HepG2 (cell line): ENCODE data around the gene HEPACAM2. TPM values are rescaled to one million over a fixed set of nuclear protein-coding genes. Genes with fewer than 3 reads are reported as not detected.
A peak's percentile ranks its signal among the peaks of the same experiment; 100 is the strongest.

Experiments used
- ATF7 ChIP-seq, 2 experiments: fragments of 450-650 bp in 1 of 2; sonication (generic) in 1 of 2; formaldehyde crosslinking in 1 of 2; IDR thresholded peaks; 2 replicates each; pipeline versions ENCODE4 v1.4.0 to v1.6.1; 2016 to 2020; ENCODE audit warnings: antibody characterized with exemption in 1 of 2, mild to moderate bottlenecking in 1 of 2, missing genetic modification reagents in 1 of 2
- ATF7-NPFF ChIP-seq: sonication (generic); formaldehyde crosslinking; IDR thresholded peaks from 2 replicates; pipeline ENCODE4 v1.8.1; 2023; ENCODE audit warnings: mild to moderate bottlenecking, low read depth, missing genetic modification reagents, moderate library complexity
- EEA1 ChIP-seq: sonication (generic); formaldehyde crosslinking; IDR thresholded peaks from 2 replicates; pipeline ENCODE4 v1.5.1; 2020; ENCODE audit warnings: mild to moderate bottlenecking, missing genetic modification reagents, borderline replicate concordance
- ETV5 ChIP-seq: IDR thresholded peaks from 2 replicates; pipeline ENCODE4 v1.6.1; 2018; ENCODE audit warnings: missing biosample characterization, missing genetic modification reagents, inconsistent platforms, borderline replicate concordance
- FOXK1 ChIP-seq: sonication (generic); formaldehyde crosslinking; IDR thresholded peaks from 2 replicates; pipeline ENCODE4 v1.4.0; 2020; ENCODE audit warnings: low read depth, missing genetic modification reagents, borderline replicate concordance
- GPN1 ChIP-seq: sonication (generic); formaldehyde crosslinking; IDR thresholded peaks from 2 replicates; pipeline ENCODE4 v1.5.1; 2020; ENCODE audit warnings: missing genetic modification reagents, borderline replicate concordance
- KDM3A ChIP-seq: IDR thresholded peaks from 2 replicates; pipeline ENCODE4 v1.6.1; 2018; ENCODE audit warnings: low read depth, missing compliant biosample characterization
- KDM5B ChIP-seq: sonication (generic); formaldehyde crosslinking; IDR thresholded peaks from 2 replicates; pipeline ENCODE4 v1.4.0; 2020; ENCODE audit warnings: missing genetic modification reagents, mild to moderate bottlenecking, borderline replicate concordance
- KMT2B ChIP-seq: IDR thresholded peaks from 2 replicates; pipeline ENCODE4 v1.6.1; 2016; ENCODE audit warnings: missing genetic modification reagents, missing compliant biosample characterization
- NFIC ChIP-seq: IDR thresholded peaks from 2 replicates; pipeline ENCODE4 v1.6.1; 2012; ENCODE audit warnings: mild to moderate bottlenecking, low read length, inconsistent platforms
- RBFOX2 ChIP-seq: fragments of 200-400 bp; formaldehyde crosslinking; IDR thresholded peaks from 2 replicates; pipeline ENCODE4 v1.6.1; 2017; ENCODE audit warnings: low read depth, mild to moderate bottlenecking, low read length
- SKI ChIP-seq: fragments of 450-650 bp; IDR thresholded peaks from one replicate; pipeline ENCODE4 v1.6.1; 2018; ENCODE audit warnings: mild to moderate bottlenecking; ENCODE audit not compliant: partially characterized antibody
- SP140L ChIP-seq: sonication (generic); formaldehyde crosslinking; IDR thresholded peaks from 2 replicates; pipeline ENCODE4 v1.4.0; 2020; ENCODE audit warnings: missing genetic modification reagents, borderline replicate concordance
- STAT5B ChIP-seq: sonication (generic); formaldehyde crosslinking; IDR thresholded peaks from 2 replicates; pipeline ENCODE4 v1.4.0; 2020; ENCODE audit warnings: missing genetic modification reagents
- YEATS4 ChIP-seq: sonication (generic); formaldehyde crosslinking; IDR thresholded peaks from 2 replicates; pipeline ENCODE4 v1.4.0; 2020; ENCODE audit warnings: missing genetic modification reagents, borderline replicate concordance
- ZNF280B ChIP-seq: sonication (generic); formaldehyde crosslinking; IDR thresholded peaks from 2 replicates; pipeline ENCODE4 v1.5.0; 2020; ENCODE audit warnings: missing genetic modification reagents, mild to moderate bottlenecking, borderline replicate concordance
- ZNF337 ChIP-seq: sonication (generic); formaldehyde crosslinking; IDR thresholded peaks from 2 replicates; pipeline ENCODE4 v1.5.1; 2020; ENCODE audit warnings: missing genetic modification reagents, low read depth, mild to moderate bottlenecking, borderline replicate concordance
- ZNF639 ChIP-seq: conservative IDR thresholded peaks from 2 replicates; pipeline ENCODE4 v1.6.1; 2018; ENCODE audit warnings: missing genetic modification reagents
- ZSCAN5A ChIP-seq: sonication (generic); formaldehyde crosslinking; IDR thresholded peaks from 2 replicates; pipeline ENCODE4 v1.8.0; 2022; ENCODE audit warnings: mild to moderate bottlenecking, missing genetic modification reagents, borderline replicate concordance
- polyA plus RNA-seq, 8 experiments: library from polyadenylated mRNA; depleted of rRNA in 3 of 8; stranded (reverse) in 7 of 8; unstranded in 1 of 8; fragments of >200 nt; fragmentation: Illumina TruSeq in 4 of 8; extraction: Trizol in 4 of 8; gene quantifications; 2 replicates each; pipeline versions ENCODE4 v1.2.1 to v1.2.3, GENCODE V29; 2011 to 2016; ENCODE audit warnings: low read depth in 4 of 8, missing spikeins in 1 of 8, mixed read lengths in 1 of 8; ENCODE audit not compliant: insufficient read depth in 1 of 8
- total RNA-seq, 5 experiments: library from RNA; depleted of rRNA; stranded (reverse); fragments of >200 nt; fragmentation: Illumina TruSeq; extraction: Trizol; gene quantifications; 2 replicates each; pipeline ENCODE4 v1.2.3, GENCODE V29; 2016; ENCODE audit warnings: low read depth in 1 of 5
- TF ChIP-seq, protein P1 (sequence below): sonication (generic); formaldehyde crosslinking; IDR thresholded peaks from 2 replicates; pipeline ENCODE4 v1.4.0; 2020; ENCODE audit warnings: missing genetic modification reagents, borderline replicate concordance
- TF ChIP-seq, protein P2 (sequence below): sonication (generic); formaldehyde crosslinking; IDR thresholded peaks from 2 replicates; pipeline ENCODE4 v1.5.1; 2020; ENCODE audit warnings: missing genetic modification reagents, mild to moderate bottlenecking, borderline replicate concordance

Gene HEPACAM2
- total and polyA plus RNA-seq, 2 of the 13 experiments (the other 11 are each of a cell fraction or from before 2014, with no cell fraction given) = not detected

- TF ChIP-seq, protein P1, sequence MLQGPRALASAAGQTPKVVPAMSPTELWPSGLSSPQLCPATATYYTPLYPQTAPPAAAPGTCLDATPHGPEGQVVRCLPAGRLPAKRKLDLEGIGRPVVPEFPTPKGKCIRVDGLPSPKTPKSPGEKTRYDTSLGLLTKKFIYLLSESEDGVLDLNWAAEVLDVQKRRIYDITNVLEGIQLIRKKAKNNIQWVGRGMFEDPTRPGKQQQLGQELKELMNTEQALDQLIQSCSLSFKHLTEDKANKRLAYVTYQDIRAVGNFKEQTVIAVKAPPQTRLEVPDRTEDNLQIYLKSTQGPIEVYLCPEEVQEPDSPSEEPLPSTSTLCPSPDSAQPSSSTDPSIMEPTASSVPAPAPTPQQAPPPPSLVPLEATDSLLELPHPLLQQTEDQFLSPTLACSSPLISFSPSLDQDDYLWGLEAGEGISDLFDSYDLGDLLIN (CRISPR knock-in tag) = no peak
- TF ChIP-seq SP140L (CRISPR knock-in tag) (no peak), ETV5 (CRISPR knock-in tag) (0 out of 2 replicates have a peak, but pooled peaks have one; percentile 11), ZSCAN5A (no peak), KDM5B (CRISPR knock-in tag) (peak; percentile 51; the same call in 1 of the 2 replicates), ATF7 (IDR thresholded peaks at IDR 0.05) (no peak), ATF7 (CRISPR knock-in tag; IDR thresholded peaks at IDR 0.05) (no peak), NFIC (peak; percentile 87), EEA1 (CRISPR knock-in tag) (no peak), FOXK1 (CRISPR knock-in tag) (peak; percentile 91; the same call in 1 of the 2 replicates), STAT5B (CRISPR knock-in tag) (no peak), RBFOX2 (no peak), YEATS4 (peak; percentile 63), ZNF280B (CRISPR knock-in tag) (no peak), KMT2B (CRISPR knock-in tag) (peak; percentile 95), SKI (peak; percentile 14), GPN1 (CRISPR knock-in tag) (no peak), KDM3A (CRISPR knock-in tag) (no peak; the same call in 1 of the 2 replicates), ZNF337 (no peak), ATF7-NPFF (no peak), ZNF639 (no peak)
- TF ChIP-seq, protein P2, sequence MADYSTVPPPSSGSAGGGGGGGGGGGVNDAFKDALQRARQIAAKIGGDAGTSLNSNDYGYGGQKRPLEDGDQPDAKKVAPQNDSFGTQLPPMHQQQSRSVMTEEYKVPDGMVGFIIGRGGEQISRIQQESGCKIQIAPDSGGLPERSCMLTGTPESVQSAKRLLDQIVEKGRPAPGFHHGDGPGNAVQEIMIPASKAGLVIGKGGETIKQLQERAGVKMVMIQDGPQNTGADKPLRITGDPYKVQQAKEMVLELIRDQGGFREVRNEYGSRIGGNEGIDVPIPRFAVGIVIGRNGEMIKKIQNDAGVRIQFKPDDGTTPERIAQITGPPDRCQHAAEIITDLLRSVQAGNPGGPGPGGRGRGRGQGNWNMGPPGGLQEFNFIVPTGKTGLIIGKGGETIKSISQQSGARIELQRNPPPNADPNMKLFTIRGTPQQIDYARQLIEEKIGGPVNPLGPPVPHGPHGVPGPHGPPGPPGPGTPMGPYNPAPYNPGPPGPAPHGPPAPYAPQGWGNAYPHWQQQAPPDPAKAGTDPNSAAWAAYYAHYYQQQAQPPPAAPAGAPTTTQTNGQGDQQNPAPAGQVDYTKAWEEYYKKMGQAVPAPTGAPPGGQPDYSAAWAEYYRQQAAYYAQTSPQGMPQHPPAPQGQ (CRISPR knock-in tag) = no peak
Measured at GRCh38 chr7:93231799-93232672, 5.8 kb upstream of the HEPACAM2 start, which contains the start of gene VPS50 (continued).
